ENCODE measurements around the gene BACE1.

BACE1 gene

DNA sequence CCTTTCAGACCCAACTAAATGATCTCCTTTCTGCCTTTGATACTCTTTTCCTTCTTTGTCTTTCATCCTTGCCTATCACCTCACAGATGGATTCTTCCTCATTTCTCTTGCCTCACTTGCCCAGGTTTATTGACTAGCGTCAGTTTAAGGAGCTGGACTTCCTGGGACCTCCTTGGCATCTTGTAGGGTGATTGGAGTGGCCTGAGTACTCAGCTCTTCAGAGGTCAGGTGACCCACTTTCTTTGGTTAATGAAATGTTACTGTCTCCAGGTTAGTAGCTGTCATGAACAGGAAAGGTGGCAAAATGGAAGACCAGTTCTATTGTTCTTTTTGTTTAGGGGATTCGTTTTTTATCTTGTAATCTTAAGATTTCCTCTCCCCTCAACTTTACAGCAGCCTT lies 29.5 kb downstream of the BACE1 start:
- TF ChIP-seq CTCF (IDR thresholded peaks at IDR 0.05) (no peak), ZFX (IDR thresholded peaks at IDR 0.05; ENCODE audit: borderline replicate concordance) (no peak)
- H3K27ac ChIP-seq, result no peak overlapping the region

DNA sequence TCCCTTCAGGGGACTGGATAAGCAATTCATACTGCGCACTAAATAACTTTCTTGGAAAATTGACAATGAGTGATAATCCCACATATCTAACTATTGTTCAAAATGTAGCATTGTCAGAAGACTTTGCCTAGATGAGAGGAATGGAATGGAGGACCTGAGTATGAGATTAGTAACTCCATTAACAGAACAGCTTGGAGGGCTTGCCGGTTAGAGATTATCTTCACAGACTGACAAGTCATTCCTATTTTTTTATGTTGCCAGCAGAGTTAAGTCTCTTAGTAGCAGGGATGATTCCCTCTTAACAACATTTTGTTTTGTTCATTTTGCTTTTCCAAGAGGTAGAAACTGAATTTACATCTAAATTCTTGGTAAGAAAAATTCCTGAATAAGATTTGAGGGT lies 32.0 kb downstream of the BACE1 start:
- no peak overlapping the region for H3K27ac ChIP-seq
- TF ChIP-seq CTCF (IDR thresholded peaks at IDR 0.05), result no peak
- TF ChIP-seq ZFX (IDR thresholded peaks at IDR 0.05; ENCODE audit: borderline replicate concordance), result no peak

DNA sequence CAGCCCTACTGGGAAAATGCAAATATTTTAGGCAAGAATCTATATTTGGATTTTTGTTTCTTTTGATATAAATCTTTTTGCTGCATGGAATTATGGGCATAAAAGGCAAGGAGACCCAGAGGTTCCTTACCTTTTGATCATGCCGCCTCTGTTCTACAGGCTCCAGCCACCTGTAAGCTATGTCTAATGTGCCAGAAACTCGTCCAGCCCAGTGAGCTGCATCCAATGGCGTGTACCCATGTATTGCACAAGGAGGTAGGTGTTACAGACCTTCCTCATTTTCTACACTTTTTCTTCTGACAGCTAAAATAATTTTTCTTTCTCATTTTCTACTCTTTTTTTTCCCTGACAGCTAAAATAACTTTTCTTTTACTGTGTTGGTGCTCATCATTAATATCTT lies 33.1 kb downstream of the BACE1 start:
- no peak for TF ChIP-seq CTCF (IDR thresholded peaks at IDR 0.05)
- TF ChIP-seq ZFX (IDR thresholded peaks at IDR 0.05; ENCODE audit: borderline replicate concordance), result no peak

DNA sequence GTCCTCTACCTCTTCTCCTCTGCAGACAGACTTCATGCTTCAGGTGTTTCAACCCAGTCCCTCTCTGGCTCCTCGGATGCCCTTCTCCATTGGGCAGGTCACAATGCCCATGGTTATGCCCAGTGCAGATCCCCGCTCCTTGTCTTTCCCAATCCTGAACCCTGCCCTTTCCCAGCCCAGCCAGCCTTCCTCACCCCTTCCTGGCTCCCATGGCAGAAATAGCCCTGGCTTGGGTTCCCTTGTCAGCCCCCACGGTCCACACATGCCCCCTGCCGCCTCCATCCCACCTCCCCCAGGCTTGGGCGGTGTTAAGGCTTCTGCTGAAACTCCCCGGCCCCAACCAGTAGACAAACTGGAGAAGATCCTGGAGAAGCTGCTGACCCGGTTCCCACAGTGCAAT lies 34.2 kb downstream of the BACE1 start:
- no peak overlapping the region for H3K27ac ChIP-seq
- TF ChIP-seq CTCF (IDR thresholded peaks at IDR 0.05), result no peak
- TF ChIP-seq ZFX (IDR thresholded peaks at IDR 0.05; ENCODE audit: borderline replicate concordance), result no peak

More for the DNA sequence above, 33.1 kb downstream of the BACE1 start:
- H3K27ac ChIP-seq, result no peak overlapping the region

DNA sequence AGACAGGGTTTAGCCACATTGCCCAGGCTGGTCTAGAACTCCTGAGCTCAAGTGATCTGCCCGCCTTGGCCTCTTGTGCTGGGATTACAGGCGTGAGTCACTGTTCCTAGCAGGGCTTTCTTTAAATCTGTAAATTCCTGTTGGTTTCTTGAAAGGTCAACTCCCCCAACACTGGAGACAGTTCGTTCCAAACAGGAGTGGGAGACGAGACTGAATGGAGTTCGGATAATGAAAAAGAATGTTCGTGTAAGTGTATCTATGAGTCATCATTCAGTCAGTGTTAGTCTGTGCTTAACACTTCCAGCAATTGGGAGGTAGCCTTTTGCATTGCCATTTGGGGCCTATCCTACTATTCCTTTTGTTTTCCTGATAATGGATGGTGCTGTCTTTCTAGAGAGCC lies 34.9 kb downstream of the BACE1 start:
- no peak overlapping the region for H3K27ac ChIP-seq
- no peak for TF ChIP-seq CTCF (IDR thresholded peaks at IDR 0.05)
- no peak for TF ChIP-seq ZFX (IDR thresholded peaks at IDR 0.05; ENCODE audit: borderline replicate concordance)

- TF ChIP-seq ZFX (IDR thresholded peaks at IDR 0.05; ENCODE audit: borderline replicate concordance), result no peak
- no peak for TF ChIP-seq CTCF (IDR thresholded peaks at IDR 0.05)
- no peak overlapping the region for H3K27ac ChIP-seq
These were observed 36.2 kb downstream of the BACE1 start for GRCh38 chr11:117279711-117280376.

- no peak overlapping the region for H3K27ac ChIP-seq
- TF ChIP-seq CTCF (IDR thresholded peaks at IDR 0.05) (no peak), ZFX (IDR thresholded peaks at IDR 0.05; ENCODE audit: borderline replicate concordance) (no peak)
These were observed 37.7 kb downstream of the BACE1 start for GRCh38 chr11:117278347-117278746.
